OCI-LY1 (cell line): Measurements from ENCODE around the gene MAML2.

ENCODE experiments used
- EZH2 ChIP-seq: fragments of 200-600 bp; sonication (generic), shearing (Covaris generic); IDR thresholded peaks from 2 replicates; pipeline ENCODE4 v1.8.0; 2017; ENCODE audit warnings: borderline replicate concordance, mixed run types, mild to moderate bottlenecking, antibody characterized with exemption, low read length, moderate library complexity, mixed read lengths
- TF ChIP-seq, protein P1 (sequence below): fragments of 200-600 bp; sonication (generic), shearing (Covaris generic); IDR thresholded peaks from 2 replicates; pipeline ENCODE4 v1.5.1; 2017; ENCODE audit warnings: mild to moderate bottlenecking, antibody characterized with exemption, low read length, moderate library complexity, mixed read lengths

DNA sequence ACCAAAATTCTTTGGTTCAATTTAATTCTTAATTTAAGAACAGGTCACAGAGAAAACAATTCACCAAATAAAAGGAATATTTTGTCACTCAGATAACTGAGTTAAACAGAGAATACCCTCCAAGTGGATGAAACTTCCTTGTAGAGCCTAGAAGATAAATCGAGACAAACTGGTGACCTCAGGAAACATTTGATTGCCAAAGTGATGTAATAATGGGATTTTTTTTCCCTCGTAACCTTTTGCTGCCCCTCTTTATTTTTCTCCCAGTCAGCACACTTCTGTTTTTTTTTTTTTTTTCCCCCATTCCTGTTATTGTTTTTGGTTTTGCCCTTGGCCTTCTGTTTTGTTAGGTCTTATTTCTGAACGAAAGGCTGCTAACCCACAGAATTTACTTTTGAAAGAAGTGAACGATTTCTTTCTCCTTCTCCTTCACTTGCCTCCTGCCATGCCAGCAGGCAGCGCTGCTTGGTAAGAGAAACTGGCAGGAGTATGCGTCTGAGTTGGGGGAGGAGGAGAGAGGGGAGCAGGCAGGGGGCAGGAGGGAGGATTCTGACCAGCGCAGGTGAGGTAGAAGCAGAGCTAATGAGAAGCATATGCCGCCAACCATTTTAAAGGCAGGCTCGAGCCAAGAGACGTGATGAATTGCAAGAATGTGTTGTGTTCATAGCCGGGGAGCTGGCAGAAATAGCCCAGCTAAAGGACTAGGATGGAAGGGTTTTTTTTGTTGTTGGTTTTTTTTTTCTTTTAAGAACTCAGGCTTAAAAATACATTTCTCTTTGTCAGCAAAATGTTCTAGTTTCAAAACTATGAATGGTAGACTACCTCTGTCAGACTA is 297.2 kb downstream of the MAML2 start:
- TF ChIP-seq, protein P1, sequence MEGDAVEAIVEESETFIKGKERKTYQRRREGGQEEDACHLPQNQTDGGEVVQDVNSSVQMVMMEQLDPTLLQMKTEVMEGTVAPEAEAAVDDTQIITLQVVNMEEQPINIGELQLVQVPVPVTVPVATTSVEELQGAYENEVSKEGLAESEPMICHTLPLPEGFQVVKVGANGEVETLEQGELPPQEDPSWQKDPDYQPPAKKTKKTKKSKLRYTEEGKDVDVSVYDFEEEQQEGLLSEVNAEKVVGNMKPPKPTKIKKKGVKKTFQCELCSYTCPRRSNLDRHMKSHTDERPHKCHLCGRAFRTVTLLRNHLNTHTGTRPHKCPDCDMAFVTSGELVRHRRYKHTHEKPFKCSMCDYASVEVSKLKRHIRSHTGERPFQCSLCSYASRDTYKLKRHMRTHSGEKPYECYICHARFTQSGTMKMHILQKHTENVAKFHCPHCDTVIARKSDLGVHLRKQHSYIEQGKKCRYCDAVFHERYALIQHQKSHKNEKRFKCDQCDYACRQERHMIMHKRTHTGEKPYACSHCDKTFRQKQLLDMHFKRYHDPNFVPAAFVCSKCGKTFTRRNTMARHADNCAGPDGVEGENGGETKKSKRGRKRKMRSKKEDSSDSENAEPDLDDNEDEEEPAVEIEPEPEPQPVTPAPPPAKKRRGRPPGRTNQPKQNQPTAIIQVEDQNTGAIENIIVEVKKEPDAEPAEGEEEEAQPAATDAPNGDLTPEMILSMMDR = peak; percentile 22; the same call in 1 of the 2 replicates
- no peak for TF ChIP-seq EZH2
